ENCODE results near the gene MICALL1. TPM values are rescaled to one million over a fixed set of nuclear protein-coding genes. Genes with fewer than 3 reads are reported as not detected.

The MICALL1 gene
- 11.0 TPM for total RNA-seq

GRCh38 chr22:37905534-37906363 is at the start of gene MICALL1:
MICALL1 (plus strand) TSS chr22:37906297; CDS start chr22:37906423, 126 bp downstream.
- Histone ChIP-seq H3K4me3 (ENCODE audit: low read length in 3 of 3) (peak within 1 kb of the TSS; percentile 52 to 76 (median 65)), H3K4me1 (ENCODE audit: control insufficient read depth in 3 of 3, insufficient read depth in 3 of 3, low read length in 3 of 3) (peaks cover 20 to 27% (median 24%) of the 10 kb centered on the region in 3 donors), H3K27me3 (ENCODE audit: control insufficient read depth in 3 of 3, insufficient read depth in 3 of 3, low read length in 3 of 3) (no peaks in the 10 kb centered on the region), H3K9ac (ENCODE audit: low read depth in 1 of 3, low read length in 3 of 3) (peak within 1 kb of the TSS; percentile 61 to 81 (median 70)), H3K36me3 (ENCODE audit: control insufficient read depth in 3 of 3, insufficient read depth in 3 of 3, low read length in 3 of 3) (no peaks in the 10 kb centered on the region), H3K27ac (ENCODE audit: low read depth, low read length) (peak within 1 kb of the TSS; percentile 56), H3K9me3 (ENCODE audit: control insufficient read depth in 3 of 3, low read length in 3 of 3) (no peaks in the 10 kb centered on the region)

- Histone ChIP-seq H3K9ac (ENCODE audit: low read depth in 1 of 3, low read length in 3 of 3) (peak overlapping the region in 2 of 3 donors; percentile 41 to 57), H3K27ac (ENCODE audit: low read depth, low read length) (peak overlapping the region; percentile 90), H3K36me3 (ENCODE audit: control insufficient read depth in 3 of 3, insufficient read depth in 3 of 3, low read length in 3 of 3) (peaks cover 35 to 54% (median 44%) of the 10 kb centered on the region in 3 donors), H3K9me3 (ENCODE audit: control insufficient read depth in 3 of 3, low read length in 3 of 3) (no peaks in the 10 kb centered on the region), H3K4me1 (ENCODE audit: control insufficient read depth in 3 of 3, insufficient read depth in 3 of 3, low read length in 3 of 3) (peaks cover 11 to 29% (median 22%) of the 10 kb centered on the region in 3 donors), H3K4me3 (ENCODE audit: low read length in 3 of 3) (no peak overlapping the region), H3K27me3 (ENCODE audit: control insufficient read depth in 3 of 3, insufficient read depth in 3 of 3, low read length in 3 of 3) (no peaks in the 10 kb centered on the region)
Observed at GRCh38 chr22:37860796-37861421, 45.2 kb upstream of the MICALL1 start.

GRCh38 chr22:37862570-37863325 is 43.3 kb upstream of the MICALL1 start:
- peaks cover 11 to 29% (median 22%) of the 10 kb centered on the region in 3 donors for H3K4me1 ChIP-seq (ENCODE audit: control insufficient read depth in 3 of 3, insufficient read depth in 3 of 3, low read length in 3 of 3)
- peak overlapping the region; percentile 37 for H3K27ac ChIP-seq (ENCODE audit: low read depth, low read length)
- H3K36me3 ChIP-seq (ENCODE audit: control insufficient read depth in 3 of 3, insufficient read depth in 3 of 3, low read length in 3 of 3): peaks cover 41 to 56% (median 49%) of the 10 kb centered on the region in 3 donors
- no peak overlapping the region for H3K4me3 ChIP-seq (ENCODE audit: low read length in 3 of 3)
- H3K27me3 ChIP-seq (ENCODE audit: control insufficient read depth in 3 of 3, insufficient read depth in 3 of 3, low read length in 3 of 3): no peaks in the 10 kb centered on the region
- H3K9me3 ChIP-seq (ENCODE audit: control insufficient read depth in 3 of 3, low read length in 3 of 3): no peaks in the 10 kb centered on the region
- peak overlapping the region in 2 of 3 donors; percentile 2 to 25 for H3K9ac ChIP-seq (ENCODE audit: low read depth in 1 of 3, low read length in 3 of 3)

- H3K4me3 ChIP-seq (ENCODE audit: low read length in 3 of 3): no peak overlapping the region
- H3K36me3 ChIP-seq (ENCODE audit: control insufficient read depth in 3 of 3, insufficient read depth in 3 of 3, low read length in 3 of 3): peaks cover 51 to 60% (median 60%) of the 10 kb centered on the region in 3 donors
Observed at GRCh38 chr22:37865510-37865909, 40.6 kb upstream of the MICALL1 start.

GRCh38 chr22:37870273-37870672 is 35.8 kb upstream of the MICALL1 start:
- Histone ChIP-seq H3K27ac (ENCODE audit: low read depth, low read length) (no peak overlapping the region), H3K27me3 (ENCODE audit: control insufficient read depth in 3 of 3, insufficient read depth in 3 of 3, low read length in 3 of 3) (no peaks in the 10 kb centered on the region), H3K36me3 (ENCODE audit: control insufficient read depth in 3 of 3, insufficient read depth in 3 of 3, low read length in 3 of 3) (peaks cover 52 to 66% (median 59%) of the 10 kb centered on the region in 3 donors), H3K4me1 (ENCODE audit: control insufficient read depth in 3 of 3, insufficient read depth in 3 of 3, low read length in 3 of 3) (no peaks in the 10 kb centered on the region), H3K9me3 (ENCODE audit: control insufficient read depth in 3 of 3, low read length in 3 of 3) (no peaks in the 10 kb centered on the region), H3K4me3 (ENCODE audit: low read length in 3 of 3) (no peak overlapping the region), H3K9ac (ENCODE audit: low read depth in 1 of 3, low read length in 3 of 3) (no peak overlapping the region)

More at GRCh38 chr22:37865510-37865909, 40.6 kb upstream of the MICALL1 start:
- no peak overlapping the region for H3K27ac ChIP-seq (ENCODE audit: low read depth, low read length)
- H3K4me1 ChIP-seq (ENCODE audit: control insufficient read depth in 3 of 3, insufficient read depth in 3 of 3, low read length in 3 of 3): peaks cover 11 to 23% (median 17%) of the 10 kb centered on the region in 3 donors
- H3K9me3 ChIP-seq (ENCODE audit: control insufficient read depth in 3 of 3, low read length in 3 of 3): no peaks in the 10 kb centered on the region
- H3K27me3 ChIP-seq (ENCODE audit: control insufficient read depth in 3 of 3, insufficient read depth in 3 of 3, low read length in 3 of 3): no peaks in the 10 kb centered on the region
- no peak overlapping the region for H3K9ac ChIP-seq (ENCODE audit: low read depth in 1 of 3, low read length in 3 of 3)

GRCh38 chr22:37880668-37881440 is 25.2 kb upstream of the MICALL1 start:
- no peak overlapping the region for H3K27ac ChIP-seq (ENCODE audit: low read depth, low read length)
- H3K9me3 ChIP-seq (ENCODE audit: control insufficient read depth in 3 of 3, low read length in 3 of 3): no peaks in the 10 kb centered on the region
- H3K4me3 ChIP-seq (ENCODE audit: low read length in 3 of 3): no peak overlapping the region
- peaks cover 36 to 48% (median 41%) of the 10 kb centered on the region in 3 donors for H3K36me3 ChIP-seq (ENCODE audit: control insufficient read depth in 3 of 3, insufficient read depth in 3 of 3, low read length in 3 of 3)
- no peaks in the 10 kb centered on the region for H3K4me1 ChIP-seq (ENCODE audit: control insufficient read depth in 3 of 3, insufficient read depth in 3 of 3, low read length in 3 of 3)
- H3K27me3 ChIP-seq (ENCODE audit: control insufficient read depth in 3 of 3, insufficient read depth in 3 of 3, low read length in 3 of 3): no peaks in the 10 kb centered on the region
- no peak overlapping the region for H3K9ac ChIP-seq (ENCODE audit: low read depth in 1 of 3, low read length in 3 of 3)

GRCh38 chr22:37884420-37884819 is 21.7 kb upstream of the MICALL1 start:
- peaks cover 28 to 42% (median 33%) of the 10 kb centered on the region in 3 donors for H3K36me3 ChIP-seq (ENCODE audit: control insufficient read depth in 3 of 3, insufficient read depth in 3 of 3, low read length in 3 of 3)
- H3K9me3 ChIP-seq (ENCODE audit: control insufficient read depth in 3 of 3, low read length in 3 of 3): no peaks in the 10 kb centered on the region
- H3K9ac ChIP-seq (ENCODE audit: low read depth in 1 of 3, low read length in 3 of 3): no peak overlapping the region
- H3K4me3 ChIP-seq (ENCODE audit: low read length in 3 of 3): no peak overlapping the region
- H3K4me1 ChIP-seq (ENCODE audit: control insufficient read depth in 3 of 3, insufficient read depth in 3 of 3, low read length in 3 of 3): peaks cover 0 to 4% (median 0%) of the 10 kb centered on the region in 3 donors
- no peak overlapping the region for H3K27ac ChIP-seq (ENCODE audit: low read depth, low read length)
- no peaks in the 10 kb centered on the region for H3K27me3 ChIP-seq (ENCODE audit: control insufficient read depth in 3 of 3, insufficient read depth in 3 of 3, low read length in 3 of 3)

GRCh38 chr22:37887584-37888378 is 18.3 kb upstream of the MICALL1 start:
- H3K9me3 ChIP-seq (ENCODE audit: control insufficient read depth in 3 of 3, low read length in 3 of 3): no peaks in the 10 kb centered on the region
- H3K27ac ChIP-seq (ENCODE audit: low read depth, low read length): no peak overlapping the region
- no peak overlapping the region for H3K9ac ChIP-seq (ENCODE audit: low read depth in 1 of 3, low read length in 3 of 3)
- no peak overlapping the region for H3K4me3 ChIP-seq (ENCODE audit: low read length in 3 of 3)
- H3K36me3 ChIP-seq (ENCODE audit: control insufficient read depth in 3 of 3, insufficient read depth in 3 of 3, low read length in 3 of 3): peaks cover 26 to 35% (median 28%) of the 10 kb centered on the region in 3 donors
- no peaks in the 10 kb centered on the region for H3K27me3 ChIP-seq (ENCODE audit: control insufficient read depth in 3 of 3, insufficient read depth in 3 of 3, low read length in 3 of 3)
- H3K4me1 ChIP-seq (ENCODE audit: control insufficient read depth in 3 of 3, insufficient read depth in 3 of 3, low read length in 3 of 3): peaks cover 3 to 5% (median 3%) of the 10 kb centered on the region in 3 donors

Measured in skeletal muscle tissue (tissue), 4 donors.